ENCODE results near the gene MLPH.

Gene MLPH

DNA sequence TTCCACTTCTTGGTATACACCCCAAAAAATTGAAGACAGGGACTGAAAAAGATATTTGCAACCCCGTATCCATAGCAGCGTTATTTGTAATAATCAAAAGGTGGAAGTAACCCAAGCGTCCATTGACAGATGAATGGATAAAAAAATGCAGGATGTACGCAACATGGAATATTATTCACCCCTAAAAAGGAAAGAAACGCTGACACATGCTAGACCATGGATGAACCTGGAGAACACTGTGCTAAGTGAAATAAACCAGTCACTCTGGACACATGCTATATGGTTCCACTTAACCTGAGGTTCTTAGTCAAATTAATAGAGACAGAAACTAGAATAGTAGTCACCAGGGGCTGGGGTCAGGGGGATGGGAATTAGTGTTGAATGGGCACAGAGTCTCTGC lies 40.7 kb downstream of the MLPH start:
- Histone ChIP-seq H3K79me2 (ENCODE audit: insufficient read depth, low read length) (no peaks in the 10 kb centered on the region), H3K27me3 (ENCODE audit: low read length) (no peaks in the 10 kb centered on the region), H3K4me3 (ENCODE audit: insufficient read depth, low read length, poor library complexity, severe bottlenecking) (no peak overlapping the region), H3K9ac (ENCODE audit: low read length) (no peak overlapping the region), H3K9me3 (ENCODE audit: insufficient read depth, low read length) (no peaks in the 10 kb centered on the region), H3K36me3 (ENCODE audit: low read length) (no peaks in the 10 kb centered on the region), H3K27ac (ENCODE audit: low read depth, low read length) (no peak overlapping the region), H2AFZ (ENCODE audit: low read depth, low read length, severe bottlenecking) (no peak overlapping the region), H4K20me1 (ENCODE audit: low read depth, low read length) (no peaks in the 10 kb centered on the region), H3K4me2 (ENCODE audit: low read depth, low read length, poor library complexity, severe bottlenecking) (no peak overlapping the region), H3K9me2 (replicated peaks; ENCODE audit: insufficient read depth, low read length) (no peaks in the 10 kb centered on the region), H3F3A (ENCODE audit: insufficient read depth) (no peaks in the 10 kb centered on the region)
- no peak for TF ChIP-seq EZH2phosphoT487 (conservative IDR thresholded peaks at IDR 0.05; ENCODE audit: low read length)
- TF ChIP-seq, protein P1, sequence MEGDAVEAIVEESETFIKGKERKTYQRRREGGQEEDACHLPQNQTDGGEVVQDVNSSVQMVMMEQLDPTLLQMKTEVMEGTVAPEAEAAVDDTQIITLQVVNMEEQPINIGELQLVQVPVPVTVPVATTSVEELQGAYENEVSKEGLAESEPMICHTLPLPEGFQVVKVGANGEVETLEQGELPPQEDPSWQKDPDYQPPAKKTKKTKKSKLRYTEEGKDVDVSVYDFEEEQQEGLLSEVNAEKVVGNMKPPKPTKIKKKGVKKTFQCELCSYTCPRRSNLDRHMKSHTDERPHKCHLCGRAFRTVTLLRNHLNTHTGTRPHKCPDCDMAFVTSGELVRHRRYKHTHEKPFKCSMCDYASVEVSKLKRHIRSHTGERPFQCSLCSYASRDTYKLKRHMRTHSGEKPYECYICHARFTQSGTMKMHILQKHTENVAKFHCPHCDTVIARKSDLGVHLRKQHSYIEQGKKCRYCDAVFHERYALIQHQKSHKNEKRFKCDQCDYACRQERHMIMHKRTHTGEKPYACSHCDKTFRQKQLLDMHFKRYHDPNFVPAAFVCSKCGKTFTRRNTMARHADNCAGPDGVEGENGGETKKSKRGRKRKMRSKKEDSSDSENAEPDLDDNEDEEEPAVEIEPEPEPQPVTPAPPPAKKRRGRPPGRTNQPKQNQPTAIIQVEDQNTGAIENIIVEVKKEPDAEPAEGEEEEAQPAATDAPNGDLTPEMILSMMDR (IDR thresholded peaks at IDR 0.05; ENCODE audit: insufficient read depth, low read length, poor library complexity, severe bottlenecking): no peak

DNA sequence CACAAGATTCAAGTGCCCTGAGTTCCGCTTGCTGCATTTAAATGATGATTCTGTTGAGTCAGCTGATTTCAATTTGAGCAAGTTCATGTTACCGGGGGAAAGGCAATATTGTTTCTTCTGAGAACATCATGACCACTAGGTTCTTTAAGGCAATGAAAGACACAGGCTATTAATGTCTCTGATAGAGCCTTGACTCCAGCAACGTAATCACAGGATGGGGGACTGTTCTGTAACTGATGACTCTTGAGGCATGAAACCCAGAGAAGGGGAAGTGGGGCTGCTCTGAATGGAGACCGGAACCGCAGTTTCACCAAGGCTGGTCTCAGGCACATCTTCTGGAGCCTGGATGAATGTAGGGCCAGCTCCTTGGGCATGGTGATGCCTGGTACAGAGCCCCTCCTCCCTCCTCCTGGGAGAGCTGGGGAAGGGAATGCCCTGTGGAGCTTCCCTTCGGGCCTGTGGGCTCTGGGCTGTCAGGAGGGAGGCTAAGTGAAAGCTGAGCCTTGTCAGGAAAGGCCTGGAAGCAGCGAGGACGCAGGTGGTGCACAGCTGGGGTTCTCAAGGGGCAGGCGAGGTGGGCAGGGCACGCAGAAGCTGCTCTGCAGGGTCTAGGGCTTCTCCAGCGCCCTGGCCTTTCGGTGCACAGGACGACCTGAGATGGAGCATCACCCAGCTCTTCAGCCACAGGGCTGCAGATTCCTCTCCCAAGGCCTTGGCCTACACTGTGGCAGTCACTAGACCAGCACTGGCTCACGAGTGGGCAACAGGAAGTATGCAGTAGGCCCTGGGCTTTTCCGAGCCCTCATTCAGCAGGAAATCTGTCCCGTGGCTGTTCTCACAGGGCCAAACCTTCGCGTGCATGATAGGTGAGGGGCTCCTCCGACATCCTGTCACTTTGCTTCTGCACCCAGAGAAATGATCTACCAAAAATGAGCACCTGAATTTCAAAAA lies 42.7 kb downstream of the MLPH start:
- Histone ChIP-seq H3K36me3 (ENCODE audit: low read length) (no peaks in the 10 kb centered on the region), H3K79me2 (ENCODE audit: insufficient read depth, low read length) (no peaks in the 10 kb centered on the region), H4K20me1 (ENCODE audit: low read depth, low read length) (no peaks in the 10 kb centered on the region), H3F3A (ENCODE audit: insufficient read depth) (no peaks in the 10 kb centered on the region), H3K9me3 (ENCODE audit: insufficient read depth, low read length) (no peaks in the 10 kb centered on the region), H2AFZ (ENCODE audit: low read depth, low read length, severe bottlenecking) (no peak overlapping the region), H3K4me3 (ENCODE audit: insufficient read depth, low read length, poor library complexity, severe bottlenecking) (no peak overlapping the region), H3K27ac (ENCODE audit: low read depth, low read length) (no peak overlapping the region), H3K27me3 (ENCODE audit: low read length) (no peaks in the 10 kb centered on the region), H3K9ac (ENCODE audit: low read length) (no peak overlapping the region), H3K9me2 (replicated peaks; ENCODE audit: insufficient read depth, low read length) (no peaks in the 10 kb centered on the region), H3K4me2 (ENCODE audit: low read depth, low read length, poor library complexity, severe bottlenecking) (no peak overlapping the region)
- no peak for TF ChIP-seq EZH2phosphoT487 (conservative IDR thresholded peaks at IDR 0.05; ENCODE audit: low read length)
- TF ChIP-seq, protein P1 (IDR thresholded peaks at IDR 0.05; ENCODE audit: insufficient read depth, low read length, poor library complexity, severe bottlenecking): no peak

DNA sequence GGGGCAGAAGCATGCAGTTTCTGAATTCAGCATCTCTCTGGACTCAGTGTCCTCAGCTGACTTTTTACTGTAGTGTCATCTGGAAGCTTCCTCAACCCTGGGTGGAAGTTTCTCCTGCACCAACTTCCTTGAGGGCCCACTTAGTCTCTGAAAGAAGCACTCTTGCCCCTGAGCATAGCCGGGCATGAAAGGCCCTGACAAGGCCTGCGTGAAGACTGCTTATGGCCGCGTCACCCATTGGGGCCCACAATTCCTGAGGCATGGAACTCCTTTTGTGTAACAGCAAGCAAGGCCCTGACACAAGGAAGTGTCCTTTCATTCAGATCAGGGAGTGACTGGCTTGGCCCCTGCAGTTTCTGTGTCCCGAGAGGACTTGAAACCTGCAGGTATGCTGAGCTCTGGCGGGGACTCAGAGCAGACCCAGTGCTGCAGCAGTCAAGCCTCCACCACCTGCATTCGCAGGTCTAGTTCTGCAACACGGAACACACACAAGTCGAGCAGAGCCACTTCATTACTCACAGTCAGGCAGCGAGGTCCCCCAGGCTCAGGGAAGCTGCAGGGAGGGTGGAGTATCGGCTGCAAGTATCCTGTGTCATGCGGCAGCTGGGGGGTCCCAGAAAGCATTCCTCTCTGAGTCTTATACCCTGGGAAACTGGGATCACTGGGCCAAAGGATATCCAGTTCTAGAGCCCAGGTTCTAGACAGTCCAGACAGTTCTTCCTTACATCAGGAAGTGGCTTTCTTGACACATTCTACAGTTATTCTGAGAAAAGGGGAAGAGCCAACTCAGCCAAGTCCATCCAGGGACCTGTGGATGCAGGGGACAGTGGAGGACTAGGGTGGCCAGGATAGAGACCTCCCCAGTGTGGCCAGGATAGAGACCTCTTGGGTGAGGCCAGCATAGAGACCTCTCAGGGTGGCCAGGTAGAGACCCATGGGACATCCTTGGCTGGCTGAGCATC lies 43.7 kb downstream of the MLPH start:
- H3K9ac ChIP-seq (ENCODE audit: low read length): no peak overlapping the region
- no peaks in the 10 kb centered on the region for H3K9me3 ChIP-seq (ENCODE audit: insufficient read depth, low read length)
- no peak overlapping the region for H3K4me3 ChIP-seq (ENCODE audit: insufficient read depth, low read length, poor library complexity, severe bottlenecking)
- no peaks in the 10 kb centered on the region for H3F3A ChIP-seq (ENCODE audit: insufficient read depth)
- TF ChIP-seq EZH2phosphoT487 (conservative IDR thresholded peaks at IDR 0.05; ENCODE audit: low read length): no peak
- TF ChIP-seq, protein P1 (IDR thresholded peaks at IDR 0.05; ENCODE audit: insufficient read depth, low read length, poor library complexity, severe bottlenecking): no peak
- no peak overlapping the region for H3K4me2 ChIP-seq (ENCODE audit: low read depth, low read length, poor library complexity, severe bottlenecking)
- H4K20me1 ChIP-seq (ENCODE audit: low read depth, low read length): no peaks in the 10 kb centered on the region
- H3K36me3 ChIP-seq (ENCODE audit: low read length): no peaks in the 10 kb centered on the region
- H3K79me2 ChIP-seq (ENCODE audit: insufficient read depth, low read length): no peaks in the 10 kb centered on the region
- H3K27ac ChIP-seq (ENCODE audit: low read depth, low read length): no peak overlapping the region
- H3K9me2 ChIP-seq (replicated peaks; ENCODE audit: insufficient read depth, low read length): no peaks in the 10 kb centered on the region
- no peaks in the 10 kb centered on the region for H3K27me3 ChIP-seq (ENCODE audit: low read length)
- H2AFZ ChIP-seq (ENCODE audit: low read depth, low read length, severe bottlenecking): no peak overlapping the region
